Body of pancreas (tissue), 4 donors: ENCODE measurements around the gene SSU72. TPM values are rescaled to one million over a fixed set of nuclear protein-coding genes. Genes with fewer than 3 reads are reported as not detected.

Experiments used
- ATAC-seq: fragments of 150-250 bp; one replicate; pipeline ENCODE4 v1.9.1; 2016
- DNase-seq, 4 donors: peaks; one replicate each; pipeline ENCODE4 v3.0.0-alpha.2; 2019
- H3K27ac ChIP-seq, 4 donors: fragments of 200-600 bp; sonication (generic); 1 replicate in 3 of 4; 2 replicates in 1 of 4; pipeline versions ENCODE4 v1.5.1 to v1.6.1; 2016 to 2019; ENCODE audit warnings: mild to moderate bottlenecking in 1 of 4, mixed read lengths in 1 of 4, moderate library complexity in 1 of 4
- H3K27me3 ChIP-seq, 2 donors: fragments of 200-600 bp; sonication (generic); one replicate each; pipeline ENCODE4 v1.6.0; 2016; ENCODE audit warnings: mild to moderate bottlenecking in 1 of 2
- H3K36me3 ChIP-seq, 2 donors: fragments of 200-600 bp; sonication (generic); replicated peaks in 1 of 2; 2 replicates each; pipeline ENCODE4 v1.5.1; 2016; ENCODE audit warnings: low read depth in 2 of 2; ENCODE audit not compliant: insufficient read depth in 1 of 2
- H3K4me1 ChIP-seq: fragments of 200-600 bp; sonication (generic); one replicate; pipeline ENCODE4 v1.6.0; 2016
- H3K4me3 ChIP-seq, 2 donors: fragments of 200-600 bp; sonication (generic); 1 replicate in 1 of 2; 2 replicates in 1 of 2; pipeline ENCODE4 v1.5.1; 2016 to 2019
- H3K9me3 ChIP-seq, 3 donors: fragments of 200-600 bp; sonication (generic); 1 replicate in 2 of 3; 2 replicates in 1 of 3; pipeline ENCODE4 v1.5.1; 2016
- POLR2A ChIP-seq, 3 donors: fragments of 450-650 bp; IDR thresholded peaks; one replicate each; pipeline ENCODE4 v1.6.1; 2016; ENCODE audit warnings: antibody characterized with exemption in 3 of 3, mild to moderate bottlenecking in 2 of 3
- WGBS, 2 donors: methylation state at CpG; one replicate each; pipeline ENCODE4 v1.1.5; 2017; 5-methylcytosine and 5-hydroxymethylcytosine counted together
- intact Hi-C: fragments of 100-400 bp; cut with DNase I; formaldehyde crosslinking; loops from one replicate; pipeline ENCODE4 v1.15.1; 2023
- total RNA-seq, 2 donors: library from RNA; depleted of rRNA; stranded (reverse); fragments of >200 nt; gene quantifications; one replicate each; pipeline ENCODE4 v1.1.0, GENCODE V29; 2016
- TF ChIP-seq, protein P1 (sequence below), 7 experiments: fragments of 450-650 bp in 4 of 7; fragments of 200-600 bp in 3 of 7; sonication (generic) in 3 of 7; IDR thresholded peaks; one replicate each; pipeline ENCODE4 v1.5.1; 2016 to 2019; ENCODE audit warnings: antibody characterized with exemption in 7 of 7

SSU72 gene
- total RNA-seq, 2 donors from 2014 or later: 82.1 to 113 TPM

DNA sequence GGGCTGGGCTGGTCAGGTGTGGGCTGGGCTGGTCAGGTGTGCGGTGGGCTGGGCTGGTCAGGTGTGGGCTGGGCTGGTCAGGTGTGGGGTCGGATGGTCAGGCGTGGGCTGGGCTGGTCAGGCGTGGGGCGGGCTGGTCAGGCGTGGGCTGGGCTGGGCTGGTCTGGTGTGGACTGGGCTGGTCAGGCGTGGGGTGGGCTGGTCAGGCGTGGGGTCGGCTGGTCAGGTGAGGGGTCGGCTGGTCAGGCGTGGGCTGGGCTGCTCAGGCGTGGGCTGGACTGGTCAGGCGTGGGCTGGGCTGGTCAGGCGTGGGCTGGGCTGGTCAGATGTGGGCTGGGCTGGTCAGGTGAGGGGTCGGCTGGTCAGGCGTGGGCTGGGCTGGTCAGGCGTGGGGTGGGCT, 31.1 kb upstream of the SSU72 start:
- Histone ChIP-seq H3K27me3 (no peaks in the 10 kb centered on the region), H3K9me3 (no peaks in the 10 kb centered on the region), H3K4me1 (no peaks in the 10 kb centered on the region), H3K36me3 (no peaks in the 10 kb centered on the region), H3K27ac (no peak overlapping the region), H3K4me3 (no peak overlapping the region)
- intact Hi-C loops: no loop called here
- ATAC-seq (no peak), DNase-seq (no peak)
- TF ChIP-seq, protein P1, sequence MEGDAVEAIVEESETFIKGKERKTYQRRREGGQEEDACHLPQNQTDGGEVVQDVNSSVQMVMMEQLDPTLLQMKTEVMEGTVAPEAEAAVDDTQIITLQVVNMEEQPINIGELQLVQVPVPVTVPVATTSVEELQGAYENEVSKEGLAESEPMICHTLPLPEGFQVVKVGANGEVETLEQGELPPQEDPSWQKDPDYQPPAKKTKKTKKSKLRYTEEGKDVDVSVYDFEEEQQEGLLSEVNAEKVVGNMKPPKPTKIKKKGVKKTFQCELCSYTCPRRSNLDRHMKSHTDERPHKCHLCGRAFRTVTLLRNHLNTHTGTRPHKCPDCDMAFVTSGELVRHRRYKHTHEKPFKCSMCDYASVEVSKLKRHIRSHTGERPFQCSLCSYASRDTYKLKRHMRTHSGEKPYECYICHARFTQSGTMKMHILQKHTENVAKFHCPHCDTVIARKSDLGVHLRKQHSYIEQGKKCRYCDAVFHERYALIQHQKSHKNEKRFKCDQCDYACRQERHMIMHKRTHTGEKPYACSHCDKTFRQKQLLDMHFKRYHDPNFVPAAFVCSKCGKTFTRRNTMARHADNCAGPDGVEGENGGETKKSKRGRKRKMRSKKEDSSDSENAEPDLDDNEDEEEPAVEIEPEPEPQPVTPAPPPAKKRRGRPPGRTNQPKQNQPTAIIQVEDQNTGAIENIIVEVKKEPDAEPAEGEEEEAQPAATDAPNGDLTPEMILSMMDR (IDR thresholded peaks at IDR 0.05): no peak
- TF ChIP-seq POLR2A (IDR thresholded peaks at IDR 0.05): no peak
- 75 to 80% methylated on average over 1 to 17 of the region's 17 CpGs for WGBS, 2 donors

DNA sequence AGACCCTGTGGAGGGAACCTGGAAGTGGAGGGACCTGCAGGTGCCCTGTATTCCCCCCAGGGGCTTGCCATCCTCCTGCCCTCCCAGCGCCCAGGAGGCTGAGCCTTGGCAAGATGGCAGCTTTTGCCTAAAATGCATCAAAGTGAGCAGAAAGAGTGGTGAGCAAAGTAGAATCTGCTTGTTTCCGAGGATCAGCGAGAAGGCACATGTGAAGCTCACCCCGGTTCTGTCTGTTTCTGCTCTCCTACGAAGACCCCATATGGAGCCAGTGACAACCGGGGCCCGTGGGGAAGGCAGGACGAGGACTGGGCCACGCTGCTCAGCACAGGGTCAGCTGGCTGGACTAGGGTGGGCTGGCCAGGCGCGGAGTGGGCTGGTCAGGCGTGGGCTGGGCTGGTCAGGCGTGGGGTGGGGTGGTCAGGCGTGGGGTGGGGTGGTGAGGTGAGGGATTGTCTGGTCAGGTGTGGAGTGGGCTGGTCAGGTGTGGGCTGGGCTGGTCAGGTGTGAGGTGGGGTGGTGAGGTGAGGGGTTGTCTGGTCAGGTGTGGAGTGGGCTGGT, 30.4 kb upstream of the SSU72 start:
- WGBS, 2 donors: 81 to 87% methylated on average over 14 of the region's 14 CpGs

DNA sequence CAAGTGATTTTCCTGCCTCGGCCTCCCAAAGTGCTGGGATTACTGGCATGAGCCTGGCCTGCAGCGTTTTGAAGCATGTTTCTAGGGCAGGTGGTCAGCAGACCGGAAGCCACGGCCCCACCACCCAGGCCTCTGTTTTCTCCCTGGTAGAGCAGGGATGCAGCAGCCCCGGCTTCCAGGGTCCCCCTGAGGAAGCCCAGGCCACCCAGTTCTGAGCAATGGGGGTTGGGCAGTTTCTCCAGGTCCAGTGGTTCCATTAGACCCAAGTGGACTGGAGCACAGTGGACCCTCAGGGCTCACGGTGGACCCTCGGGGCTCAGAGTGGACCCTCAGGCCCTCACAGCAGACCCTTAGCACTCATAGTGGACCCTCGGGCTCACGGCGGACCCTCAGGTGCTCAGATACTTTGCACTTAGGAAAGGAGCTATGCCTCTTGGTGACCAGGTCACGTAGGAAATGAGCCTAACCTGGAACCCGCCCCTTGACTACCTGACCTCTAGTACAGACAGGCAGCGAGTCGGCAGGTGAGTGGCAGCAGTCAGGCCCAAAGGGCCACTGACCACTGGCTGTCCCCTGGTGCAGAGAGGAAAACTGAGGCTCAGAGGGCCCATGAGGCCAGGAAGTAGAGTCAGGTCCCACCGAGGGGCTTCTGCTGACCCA, 29.8 kb upstream of the SSU72 start:
- ATAC-seq: no peak
- no peak overlapping the region for H3K4me3 ChIP-seq
- H3K9me3 ChIP-seq: no peaks in the 10 kb centered on the region
- H3K4me1 ChIP-seq: peaks cover 4% of the 10 kb centered on the region
- no peaks in the 10 kb centered on the region for H3K36me3 ChIP-seq
- TF ChIP-seq, protein P1 (IDR thresholded peaks at IDR 0.05): no peak
- no peak for TF ChIP-seq POLR2A (IDR thresholded peaks at IDR 0.05)
- intact Hi-C loops: no loop called here
- 68 to 78% methylated on average over 11 to 15 of the region's 15 CpGs for WGBS, 2 donors
- H3K27me3 ChIP-seq: no peaks in the 10 kb centered on the region
- H3K27ac ChIP-seq: no peak overlapping the region
- DNase-seq: no peak

More for the DNA sequence above, 30.4 kb upstream of the SSU72 start:
- Histone ChIP-seq H3K4me3 (no peak overlapping the region), H3K27me3 (no peaks in the 10 kb centered on the region), H3K36me3 (no peaks in the 10 kb centered on the region), H3K4me1 (peaks cover 4% of the 10 kb centered on the region), H3K9me3 (no peaks in the 10 kb centered on the region), H3K27ac (no peak overlapping the region)
- DNase-seq (peak in 1 of 4 donors; percentile 8), ATAC-seq (no peak)
- TF ChIP-seq, protein P1 (IDR thresholded peaks at IDR 0.05): no peak
- no peak for TF ChIP-seq POLR2A (IDR thresholded peaks at IDR 0.05)
- intact Hi-C loops: no loop called here

DNA sequence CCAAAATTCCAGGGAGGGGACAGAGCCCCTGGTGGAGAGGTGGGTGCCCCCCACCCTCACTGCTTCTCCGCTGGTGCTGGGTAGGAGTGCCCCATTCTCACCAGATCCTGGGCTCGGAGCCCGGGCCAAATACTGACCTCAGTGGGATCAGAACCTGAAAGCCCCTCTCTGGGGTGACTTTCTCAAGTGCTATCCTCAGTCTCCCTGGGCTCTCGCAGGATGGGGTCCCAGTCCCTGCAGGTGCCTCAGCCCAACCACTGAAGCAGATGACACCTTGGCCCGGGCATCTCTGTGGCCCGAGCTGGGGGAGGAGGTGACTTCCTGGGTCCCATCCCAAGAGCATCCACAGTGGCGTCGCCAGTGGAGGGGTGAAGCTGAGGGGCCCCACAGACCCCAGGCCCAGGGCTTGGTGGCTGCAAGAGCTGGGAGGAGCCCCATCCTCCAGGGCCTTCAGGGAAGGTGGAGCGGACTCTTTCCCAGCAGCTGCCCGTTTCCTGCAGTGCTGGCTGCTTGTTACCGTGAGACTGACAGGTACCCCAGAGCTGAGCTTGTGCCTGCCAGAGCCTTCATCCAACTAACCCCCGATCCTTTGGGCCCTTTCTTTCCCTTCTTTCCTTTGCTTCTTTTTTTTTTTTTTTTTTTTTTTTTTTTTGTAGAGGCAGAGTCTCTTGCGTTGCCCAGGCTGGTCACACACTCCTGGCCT, 29.2 kb upstream of the SSU72 start:
- no peak for ATAC-seq
- no peak overlapping the region for H3K27ac ChIP-seq
- TF ChIP-seq, protein P1 (IDR thresholded peaks at IDR 0.05): no peak
- no peak for TF ChIP-seq POLR2A (IDR thresholded peaks at IDR 0.05)
- intact Hi-C loops: no loop called here
- no peaks in the 10 kb centered on the region for H3K27me3 ChIP-seq
- no peak overlapping the region for H3K4me3 ChIP-seq
- H3K9me3 ChIP-seq: no peaks in the 10 kb centered on the region
- WGBS, 2 donors: 53 to 67% methylated on average over 8 to 13 of the region's 13 CpGs
- DNase-seq: peak in 1 of 4 donors; percentile 7
- H3K4me1 ChIP-seq: peaks cover 9% of the 10 kb centered on the region
- no peaks in the 10 kb centered on the region for H3K36me3 ChIP-seq
